ENCODE data around the gene CLMN.
A peak's percentile ranks its signal among the peaks of the same experiment; 100 is the strongest.
"Not testable (repeated sequence)": the region's sequence is repeated elsewhere in the genome, so short reads cannot be mapped to it uniquely, and the experiment has no call there.

The CLMN gene

GRCh38 chr14:95156161-95157047 is 163.3 kb downstream of the CLMN start:
- peak; percentile 41 to 44 for DNase-seq

- DNase-seq: no peak
Observed at GRCh38 chr14:95155045-95155444, 164.7 kb downstream of the CLMN start.

GRCh38 chr14:95153866-95154265 is 165.8 kb downstream of the CLMN start:
- no peak for DNase-seq

GRCh38 chr14:95151561-95151960 is 168.1 kb downstream of the CLMN start:
- no peak for DNase-seq

GRCh38 chr14:95150910-95151309 is 168.8 kb downstream of the CLMN start:
- no peak for DNase-seq

GRCh38 chr14:95149441-95149840 is 170.3 kb downstream of the CLMN start:
- DNase-seq: no peak

- DNase-seq: no peak
Observed at GRCh38 chr14:95147597-95147996, 172.1 kb downstream of the CLMN start.

GRCh38 chr14:95146079-95146771 is 173.5 kb downstream of the CLMN start:
- DNase-seq: no peak

GRCh38 chr14:95144849-95145248 is 174.9 kb downstream of the CLMN start:
- DNase-seq: no peak

- no peak for DNase-seq
Observed at GRCh38 chr14:95143808-95144620, 175.7 kb downstream of the CLMN start.

GRCh38 chr14:95142208-95142607 is 177.5 kb downstream of the CLMN start:
- no peak for DNase-seq

GRCh38 chr14:95141684-95142083 is 178.0 kb downstream of the CLMN start:
- no peak for DNase-seq

- DNase-seq: no peak
Observed at GRCh38 chr14:95140060-95140858, 179.4 kb downstream of the CLMN start.

- no peak for DNase-seq
Observed at GRCh38 chr14:95138876-95139275, 180.8 kb downstream of the CLMN start.

- DNase-seq: not testable (repeated sequence)
Observed at GRCh38 chr14:95138455-95138854, 181.3 kb downstream of the CLMN start.

- DNase-seq: no peak
Observed at GRCh38 chr14:95137804-95138167, 181.9 kb downstream of the CLMN start.

GRCh38 chr14:95137164-95137803 is 182.4 kb downstream of the CLMN start:
- DNase-seq: no peak

GRCh38 chr14:95136631-95137030 is 183.1 kb downstream of the CLMN start:
- no peak for DNase-seq

GRCh38 chr14:95134304-95134933 is 185.3 kb downstream of the CLMN start:
- DNase-seq: no peak

GRCh38 chr14:95133282-95133681 is 186.4 kb downstream of the CLMN start:
- no peak for DNase-seq

GRCh38 chr14:95132760-95133159 is 186.9 kb downstream of the CLMN start:
- DNase-seq: no peak

All from stimulated activated CD4-positive, alpha-beta T cell treated with anti-CD3 and anti-CD28 coated beads, Interleukin-2, amount 100 ng/mL, for 24 hours (primary cell).